NT2/D1 (cell line): Measurements from ENCODE around the gene ITPK1.

Source experiments
- YY1 ChIP-seq: IDR thresholded peaks from 2 replicates; pipeline ENCODE4 v1.6.1; 2011; ENCODE audit not compliant: insufficient read length, insufficient read depth
- ZNF274 ChIP-seq: IDR thresholded peaks from 2 replicates; pipeline ENCODE4 v1.6.1; 2011; ENCODE audit warnings: mild to moderate bottlenecking, low read depth, low read length

DNA sequence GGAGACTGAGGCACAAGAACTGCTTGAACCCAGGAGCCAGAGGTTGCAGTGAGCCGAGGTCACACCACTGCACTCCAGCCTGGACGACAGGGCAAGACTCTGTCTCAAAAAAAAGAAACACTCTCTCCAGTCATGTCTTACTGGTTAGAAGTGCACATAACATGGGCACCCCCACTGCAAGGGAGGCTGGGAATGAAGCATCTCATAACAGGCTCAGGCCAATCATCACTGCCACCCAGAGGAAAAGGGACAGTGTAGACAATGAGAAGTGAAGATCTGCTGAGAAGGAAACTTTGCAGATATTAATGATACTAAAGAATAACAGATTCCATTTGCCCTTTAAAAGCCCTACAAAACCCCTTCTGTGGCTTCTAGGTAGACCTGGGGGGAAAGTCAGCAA lies 66.9 kb downstream of the ITPK1 start:
- no peak for TF ChIP-seq YY1
- no peak for TF ChIP-seq ZNF274
